K562 treated with DMSO at 1 percent for 12 hours (cell line): ENCODE results near the gene JOSD1. TPM values are rescaled to one million over a fixed set of nuclear protein-coding genes. Genes with fewer than 3 reads are reported as not detected.

Source experiments
- total RNA-seq: library from RNA; unstranded; fragments of 300-600 nt; gene quantifications from 2 replicates; pipeline ENCODE4 v1.2.3, GENCODE V29; 2022; ENCODE audit not compliant: insufficient read depth

The JOSD1 gene
- total RNA-seq = 22.1 and 47.6 TPM in 2 replicates

GRCh38 chr22:38700789-38701628 lies at the start of gene JOSD1:
JOSD1 (minus strand) TSS chr22:38700943; CDS start chr22:38699987, 956 bp downstream.

DNA sequence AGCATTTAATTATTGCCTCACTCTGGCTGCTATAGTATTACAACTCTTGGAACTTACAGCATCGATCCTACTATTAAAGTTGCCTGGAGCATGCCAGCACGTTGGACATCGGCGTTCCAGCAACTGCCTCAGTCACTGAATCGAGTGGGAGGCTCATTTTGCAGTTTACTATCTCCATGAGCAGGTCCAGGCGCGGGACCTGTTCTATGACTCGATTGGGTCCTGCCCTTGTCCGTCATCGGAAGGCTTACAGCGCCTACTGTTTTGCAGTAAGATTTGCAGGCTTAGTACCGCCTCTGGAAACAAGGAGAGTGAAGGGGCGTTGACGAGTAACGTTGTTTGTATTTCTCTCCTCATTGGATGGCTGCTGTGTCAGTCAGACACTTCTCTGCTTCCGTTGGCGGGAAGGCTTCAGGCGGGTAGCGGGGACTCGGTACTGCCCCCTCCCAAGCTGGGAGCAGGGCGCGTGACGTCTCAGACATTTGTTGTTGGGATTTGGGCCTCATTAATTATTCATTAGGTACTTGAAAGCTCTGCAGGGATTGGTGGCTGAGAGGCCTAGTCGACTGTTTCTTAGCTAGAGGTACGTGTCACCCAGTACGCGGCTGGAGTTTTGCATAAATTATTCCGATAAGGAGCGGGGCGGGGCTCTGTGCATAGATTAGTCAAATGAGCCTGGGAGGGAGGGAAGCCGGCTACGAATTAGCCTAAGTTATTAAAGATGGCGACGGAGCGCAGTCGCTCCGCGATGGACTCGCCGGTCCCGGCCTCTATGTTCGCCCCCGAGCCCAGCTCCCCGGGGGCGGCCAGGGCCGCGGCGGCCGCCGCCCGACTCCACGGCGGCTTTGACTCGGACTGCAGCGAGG lies 4.7 kb upstream of the JOSD1 start, which contains the start of gene GTPBP1:
Gene GTPBP1 (plus strand): TSS at position 710 of the 866 bp plus-strand sequence. CDS start 12 bp downstream, at position 722.

DNA sequence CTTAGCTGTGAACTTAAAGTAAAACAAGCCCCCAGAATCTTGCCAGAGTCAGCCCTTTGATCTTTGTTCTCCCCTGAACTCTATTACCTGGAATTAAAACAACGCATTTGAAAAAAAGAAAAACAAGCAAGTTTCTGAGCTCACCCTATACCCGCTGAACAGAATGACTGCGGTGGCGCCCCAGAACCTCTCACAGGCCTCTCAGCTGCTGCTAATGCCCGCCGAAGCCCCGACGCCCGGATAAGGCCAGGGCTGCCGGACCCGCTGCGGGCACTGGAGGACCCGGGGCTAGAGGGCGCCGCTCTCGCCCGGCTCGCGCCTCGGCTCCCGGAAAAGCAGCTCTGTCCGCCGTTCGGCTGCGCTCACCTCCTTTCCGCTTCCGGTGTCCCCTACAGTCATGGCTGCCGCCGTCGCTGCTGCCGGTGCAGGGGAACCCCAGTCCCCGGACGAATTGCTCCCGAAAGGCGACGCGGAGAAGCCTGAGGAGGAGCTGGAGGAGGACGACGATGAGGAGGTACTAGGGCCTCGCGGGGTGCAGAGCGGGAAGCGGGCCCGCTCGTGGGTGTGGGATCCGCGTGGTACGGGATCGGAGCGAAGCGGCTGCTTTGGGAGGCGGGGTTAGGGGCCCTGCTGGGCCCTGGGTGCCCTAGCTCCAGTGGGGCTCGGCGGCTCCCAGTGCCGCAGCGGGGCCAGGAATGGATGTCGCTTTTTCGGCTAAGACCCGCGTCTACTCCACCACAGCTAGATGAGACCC lies 19.0 kb downstream of the JOSD1 start, which contains the start of gene TOMM22:
Gene TOMM22 (plus strand): TSS at position 376 of the 754 bp plus-strand sequence. CDS start 22 bp downstream, at position 398.

GRCh38 chr22:38656256-38657044 lies 44.3 kb downstream of the JOSD1 start, which contains the start of the genes CBY1 and FAM227A:
CBY1 (plus strand) TSS chr22:38656638; CDS start chr22:38668055, 11,417 bp downstream.
FAM227A (minus strand) TSS chr22:38656392; CDS start chr22:38650168, 6,224 bp downstream.

Other genes with a start within 250 kb of the JOSD1 start
- gene KCNJ4, start 245.7 kb downstream of the JOSD1 start, total RNA-seq = not detected in 2 replicates
- 14.8 and 27.3 TPM in 2 replicates for gene KDELR3, start 232.8 kb downstream of the JOSD1 start, total RNA-seq
- gene DDX17, start 194.6 kb downstream of the JOSD1 start, total RNA-seq = 37.4 and 199 TPM in 2 replicates
- 1.6 and 4.2 TPM in 2 replicates for gene DMC1, start 130.8 kb downstream of the JOSD1 start, total RNA-seq
- 0.79 TPM in 1 of 2 replicates, not detected in the other for gene FAM227A, start 44.6 kb downstream of the JOSD1 start, total RNA-seq
- 13.4 and 15.1 TPM in 2 replicates for gene CBY1, start 44.3 kb downstream of the JOSD1 start, total RNA-seq
- 12.2 and 15.7 TPM in 2 replicates for gene TOMM22, start 19.0 kb downstream of the JOSD1 start, total RNA-seq
- 12.5 and 32.8 TPM in 2 replicates for gene GTPBP1, start 5.0 kb upstream of the JOSD1 start, total RNA-seq
- gene SUN2, start 55.1 kb upstream of the JOSD1 start, total RNA-seq = 30.4 and 61.4 TPM in 2 replicates
- 11.1 and 11.2 TPM in 2 replicates for gene DNAL4, start 93.2 kb upstream of the JOSD1 start, total RNA-seq
- gene NPTXR, start 143.1 kb upstream of the JOSD1 start, total RNA-seq = 2.1 and 4.1 TPM in 2 replicates
- 6.4 and 11.5 TPM in 2 replicates for gene CBX6, start 171.3 kb upstream of the JOSD1 start, total RNA-seq